GM12878 (cell line): ENCODE results near the gene TRIM37. TPM values are rescaled to one million over a fixed set of nuclear protein-coding genes. Genes with fewer than 3 reads are reported as not detected.

Experiments used
- ATAC-seq: fragments of 200-7000 bp; cut with Tn5 transposase; 3 replicates; pipeline ENCODE4 v1.9.1; 2020; ENCODE audit warnings: mild to moderate bottlenecking, moderate library complexity
- BruUV-seq: library from RNA; stranded (reverse); fragments of 400-500 nt; replicated peaks from 2 replicates; lab custom pipeline; 2021; lab: Mats Ljungman, UMichigan
- CTCF ChIA-PET: fragments of 300-600 bp; sonication (Branson Sonifier 250); formaldehyde crosslinking; extraction: SDS; loops from one replicate; lab custom pipeline; 2021; ENCODE audit warnings: inconsistent platforms; lab: Yijun Ruan, JAX
- POLR2A ChIA-PET: fragments of 350-600 bp; formaldehyde crosslinking; extraction: SDS; loops from one replicate; lab custom pipeline; 2021; ENCODE audit warnings: inconsistent platforms; lab: Charles Lee
- RAD21 ChIA-PET: fragments of 300-600 bp; sonication (Branson Sonifier 250); formaldehyde crosslinking; loops from one replicate; lab custom pipeline; 2023; ENCODE audit warnings: antibody characterized with exemption; ENCODE audit not compliant: unreplicated experiment; lab: Charles Lee
- SMC1A ChIA-PET: fragments of 300-600 bp; sonication (Branson Sonifier 250); formaldehyde crosslinking; loops from one replicate; lab custom pipeline; 2023; ENCODE audit not compliant: unreplicated experiment, uncharacterized antibody; lab: Charles Lee
- DNase-seq: peaks from one replicate; pipeline ENCODE4 v3.0.0-alpha.2; 2011; ENCODE audit warnings: low read depth, low spot score
- FAIRE-seq: peaks from 3 replicates; lab custom pipeline; 2011; peaks lifted over from hg19 to GRCh38; lab: Jason Lieb, UNC
- H2AFZ ChIP-seq: 2 replicates; pipeline ENCODE4 v1.6.0; 2011; ENCODE audit warnings: low read depth, low read length, control low read depth; ENCODE audit not compliant: control insufficient read depth
- H3K27ac ChIP-seq: 2 replicates; pipeline ENCODE4 v1.5.1; 2011; ENCODE audit warnings: control low read depth; ENCODE audit not compliant: control insufficient read depth, insufficient read depth
- H3K27me3 ChIP-seq, 2 experiments: replicated peaks in 1 of 2; 2 replicates each; pipeline versions ENCODE4 v1.6.0 to v1.6.1; 2011; ENCODE audit warnings: low read length in 1 of 2; ENCODE audit not compliant: control insufficient read depth in 2 of 2, insufficient read depth in 2 of 2
- H3K36me3 ChIP-seq, 2 experiments: 2 replicates each; pipeline ENCODE4 v1.5.1; 2011; ENCODE audit warnings: low read length in 1 of 2; ENCODE audit not compliant: control insufficient read depth in 2 of 2, insufficient read depth in 2 of 2
- H3K4me1 ChIP-seq: 2 replicates; pipeline ENCODE4 v1.6.1; 2011; ENCODE audit warnings: mild to moderate bottlenecking, low read length, moderate library complexity, mixed read lengths; ENCODE audit not compliant: control insufficient read depth, insufficient read depth
- H3K4me2 ChIP-seq: 2 replicates; pipeline ENCODE4 v1.6.0; 2011; ENCODE audit warnings: control low read depth; ENCODE audit not compliant: control insufficient read depth, insufficient read depth
- H3K4me3 ChIP-seq: fragments of 200-600 bp; sonication (generic); 2 replicates; pipeline ENCODE4 v1.5.1; 2016
- H3K79me2 ChIP-seq: 2 replicates; pipeline ENCODE4 v1.6.0; 2011; ENCODE audit warnings: low read length; ENCODE audit not compliant: control insufficient read depth, insufficient read depth
- H3K9ac ChIP-seq: 2 replicates; pipeline ENCODE4 v1.8.0; 2011; ENCODE audit warnings: low read length, control low read depth, mixed read lengths; ENCODE audit not compliant: control insufficient read depth, insufficient read depth
- H3K9me3 ChIP-seq: replicated peaks from 3 replicates; pipeline ENCODE4 v1.5.1; 2011; ENCODE audit warnings: mild to moderate bottlenecking, low read length; ENCODE audit not compliant: control insufficient read depth, insufficient read depth
- H4K20me1 ChIP-seq: 2 replicates; pipeline ENCODE4 v1.6.0; 2011; ENCODE audit not compliant: control insufficient read depth, insufficient read depth
- ASH2L ChIP-seq: fragments of 300-600, 200-600 bp; sonication (generic); IDR thresholded peaks from 2 replicates; pipeline ENCODE4 v1.6.1; 2017; ENCODE audit warnings: low read depth, mild to moderate bottlenecking, borderline replicate concordance
- ATF7 ChIP-seq: fragments of 450-650 bp; IDR thresholded peaks from 2 replicates; pipeline ENCODE4 v1.6.1; 2016; ENCODE audit warnings: low read depth, mild to moderate bottlenecking
- BMI1 ChIP-seq: fragments of 450-650 bp; IDR thresholded peaks from 2 replicates; pipeline ENCODE4 v1.6.1; 2016; ENCODE audit warnings: mild to moderate bottlenecking, moderate library complexity, borderline replicate concordance
- CBX3 ChIP-seq: fragments of 200-600 bp; sonication (generic); IDR thresholded peaks from 2 replicates; pipeline ENCODE4 v1.6.1; 2016; ENCODE audit warnings: low read depth, borderline replicate concordance
- JUND ChIP-seq: IDR thresholded peaks from 2 replicates; pipeline ENCODE4 v1.6.1; 2012; ENCODE audit warnings: low read depth, mild to moderate bottlenecking, low read length, improper control_type of control experiment, moderate library complexity
- RFX5 ChIP-seq: IDR thresholded peaks from 2 replicates; pipeline ENCODE4 v1.6.1; 2011; ENCODE audit warnings: low read depth, low read length, improper control_type of control experiment
- SMAD5 ChIP-seq: IDR thresholded peaks from 2 replicates; pipeline ENCODE4 v1.6.1; 2016; ENCODE audit warnings: antibody characterized with exemption, low read depth
- STAT1 ChIP-seq: fragments of 450-650 bp; conservative IDR thresholded peaks from 2 replicates; pipeline ENCODE4 v1.6.1; 2014; ENCODE audit warnings: antibody characterized with exemption, mild to moderate bottlenecking
- STAT3 ChIP-seq: IDR thresholded peaks from 2 replicates; pipeline ENCODE4 v1.6.1; 2011; ENCODE audit warnings: low read depth, low read length, improper control_type of control experiment
- WRNIP1 ChIP-seq: IDR thresholded peaks from 2 replicates; pipeline ENCODE4 v1.6.1; 2011; ENCODE audit warnings: low read depth, low read length, improper control_type of control experiment, borderline replicate concordance
- ZNF24 ChIP-seq: fragments of 450-650 bp; IDR thresholded peaks from 2 replicates; pipeline ENCODE4 v1.6.1; 2017; ENCODE audit warnings: antibody characterized with exemption, mild to moderate bottlenecking
- WGBS: methylation state at CpG from one replicate; pipeline ENCODE4 v1.1.6; 2016; ENCODE audit warnings: low lambda C conversion rate; ENCODE audit not compliant: insufficient replicate concordance, insufficient coverage; ENCODE audit errors: missing lambda C conversion rate; 5-methylcytosine and 5-hydroxymethylcytosine counted together
- in situ Hi-C: fragments of 300-500 bp; cut with MboI; formaldehyde crosslinking; loops from 9 replicates; pipeline ENCODE4 v1.14.3; 2018; ENCODE audit warnings: mixed read lengths
- intact Hi-C: fragments of 100-400 bp; cut with micrococcal nuclease; formaldehyde crosslinking; loops from one replicate; pipeline ENCODE4 v1.14.2; 2022; ENCODE audit not compliant: unreplicated experiment
- polyA plus RNA-seq, 11 experiments: library from polyadenylated mRNA; depleted of rRNA in 4 of 11; unstranded in 6 of 11; stranded (reverse) in 5 of 11; fragments of >200 nt; fragmentation: Nextera tagmentation in 4 of 11; fragmentation: Illumina TruSeq in 1 of 11; extraction: Ambion mirVana in 4 of 11; extraction: Trizol in 1 of 11; gene quantifications; 1 replicate in 1 of 11; 2 replicates in 10 of 11; pipeline versions ENCODE4 v1.2.1 to v1.2.3, GENCODE V29; 2011 to 2016; ENCODE audit warnings: inconsistent platforms in 2 of 11, missing spikeins in 2 of 11, low read depth in 1 of 11
- total RNA-seq, 4 experiments: library from RNA; depleted of rRNA in 3 of 4; stranded (reverse); fragments of >200 nt in 3 of 4; fragmentation: Illumina TruSeq in 1 of 4; extraction: Trizol in 1 of 4; gene quantifications; 2 replicates each; pipeline versions ENCODE4 v1.2.1 to v1.2.3, GENCODE V29; 2013 to 2021
- TF ChIP-seq, protein P1 (sequence below): IDR thresholded peaks from 2 replicates; pipeline ENCODE4 v1.6.1; 2012; ENCODE audit warnings: mild to moderate bottlenecking, low read depth, low read length
- TF ChIP-seq, protein P2 (sequence below): IDR thresholded peaks from 2 replicates; pipeline ENCODE4 v1.6.1; 2011; ENCODE audit warnings: borderline replicate concordance, low read depth, mild to moderate bottlenecking, moderate library complexity, mixed read lengths, low read length; ENCODE audit not compliant: insufficient read depth; ENCODE audit errors: extremely low read length
- TF ChIP-seq, protein P3 (sequence below): fragments of 450-650 bp; formaldehyde crosslinking; IDR thresholded peaks from 2 replicates; pipeline ENCODE4 v1.4.0; 2022; ENCODE audit warnings: mild to moderate bottlenecking, moderate library complexity
- TF ChIP-seq, protein P4 (sequence below): fragments of 450-650 bp; IDR thresholded peaks from 2 replicates; pipeline ENCODE4 v1.6.1; 2017; ENCODE audit warnings: borderline replicate concordance

Gene TRIM37
- total and polyA plus RNA-seq, 10 of the 15 experiments (the other 5 are each of a cell fraction or from before 2014, with no cell fraction given): 4.8 to 20.6 (median 18.1) TPM

DNA sequence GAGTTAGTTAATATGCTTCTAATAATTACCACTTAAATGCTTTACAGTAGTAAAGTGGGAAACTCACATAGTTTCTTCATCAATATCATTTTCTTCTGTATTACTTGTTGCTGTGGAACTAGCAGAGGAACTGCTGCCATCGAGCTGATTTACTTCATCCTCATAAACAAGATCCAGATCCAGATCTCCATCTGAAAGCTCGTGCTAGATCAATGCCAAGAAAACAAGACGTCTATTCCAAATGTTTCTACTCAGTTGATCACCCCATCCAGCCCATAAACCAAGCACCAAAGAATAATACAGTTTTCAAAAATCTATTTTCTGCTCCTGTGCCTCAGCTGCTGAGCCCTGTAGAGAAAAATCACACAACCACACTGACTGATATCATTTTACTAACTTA lies 59.1 kb downstream of the TRIM37 start:
- Histone ChIP-seq H2AFZ (no peak overlapping the region), H3K27me3 (no peaks in the 10 kb centered on the region), H3K27ac (no peak overlapping the region), H3K36me3 (peaks cover 2 to 15% of the 10 kb centered on the region in 2 experiments; a peak in 3 of 4 replicates)
- no peak for ATAC-seq
- WGBS: 100% methylated on average over 3 of the region's 3 CpGs
- no TSS peak for BruUV-seq
- no peak for TF ChIP-seq STAT1
- TF ChIP-seq SMAD5: no peak
- no peak for TF ChIP-seq RFX5
- TF ChIP-seq, protein P1, sequence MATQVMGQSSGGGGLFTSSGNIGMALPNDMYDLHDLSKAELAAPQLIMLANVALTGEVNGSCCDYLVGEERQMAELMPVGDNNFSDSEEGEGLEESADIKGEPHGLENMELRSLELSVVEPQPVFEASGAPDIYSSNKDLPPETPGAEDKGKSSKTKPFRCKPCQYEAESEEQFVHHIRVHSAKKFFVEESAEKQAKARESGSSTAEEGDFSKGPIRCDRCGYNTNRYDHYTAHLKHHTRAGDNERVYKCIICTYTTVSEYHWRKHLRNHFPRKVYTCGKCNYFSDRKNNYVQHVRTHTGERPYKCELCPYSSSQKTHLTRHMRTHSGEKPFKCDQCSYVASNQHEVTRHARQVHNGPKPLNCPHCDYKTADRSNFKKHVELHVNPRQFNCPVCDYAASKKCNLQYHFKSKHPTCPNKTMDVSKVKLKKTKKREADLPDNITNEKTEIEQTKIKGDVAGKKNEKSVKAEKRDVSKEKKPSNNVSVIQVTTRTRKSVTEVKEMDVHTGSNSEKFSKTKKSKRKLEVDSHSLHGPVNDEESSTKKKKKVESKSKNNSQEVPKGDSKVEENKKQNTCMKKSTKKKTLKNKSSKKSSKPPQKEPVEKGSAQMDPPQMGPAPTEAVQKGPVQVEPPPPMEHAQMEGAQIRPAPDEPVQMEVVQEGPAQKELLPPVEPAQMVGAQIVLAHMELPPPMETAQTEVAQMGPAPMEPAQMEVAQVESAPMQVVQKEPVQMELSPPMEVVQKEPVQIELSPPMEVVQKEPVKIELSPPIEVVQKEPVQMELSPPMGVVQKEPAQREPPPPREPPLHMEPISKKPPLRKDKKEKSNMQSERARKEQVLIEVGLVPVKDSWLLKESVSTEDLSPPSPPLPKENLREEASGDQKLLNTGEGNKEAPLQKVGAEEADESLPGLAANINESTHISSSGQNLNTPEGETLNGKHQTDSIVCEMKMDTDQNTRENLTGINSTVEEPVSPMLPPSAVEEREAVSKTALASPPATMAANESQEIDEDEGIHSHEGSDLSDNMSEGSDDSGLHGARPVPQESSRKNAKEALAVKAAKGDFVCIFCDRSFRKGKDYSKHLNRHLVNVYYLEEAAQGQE: no peak
- TF ChIP-seq, protein P2, sequence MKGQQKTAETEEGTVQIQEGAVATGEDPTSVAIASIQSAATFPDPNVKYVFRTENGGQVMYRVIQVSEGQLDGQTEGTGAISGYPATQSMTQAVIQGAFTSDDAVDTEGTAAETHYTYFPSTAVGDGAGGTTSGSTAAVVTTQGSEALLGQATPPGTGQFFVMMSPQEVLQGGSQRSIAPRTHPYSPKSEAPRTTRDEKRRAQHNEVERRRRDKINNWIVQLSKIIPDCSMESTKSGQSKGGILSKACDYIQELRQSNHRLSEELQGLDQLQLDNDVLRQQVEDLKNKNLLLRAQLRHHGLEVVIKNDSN: no peak
- TF ChIP-seq WRNIP1: no peak
- TF ChIP-seq ATF7: no peak
- no peak for TF ChIP-seq ASH2L
- TF ChIP-seq, protein P3, sequence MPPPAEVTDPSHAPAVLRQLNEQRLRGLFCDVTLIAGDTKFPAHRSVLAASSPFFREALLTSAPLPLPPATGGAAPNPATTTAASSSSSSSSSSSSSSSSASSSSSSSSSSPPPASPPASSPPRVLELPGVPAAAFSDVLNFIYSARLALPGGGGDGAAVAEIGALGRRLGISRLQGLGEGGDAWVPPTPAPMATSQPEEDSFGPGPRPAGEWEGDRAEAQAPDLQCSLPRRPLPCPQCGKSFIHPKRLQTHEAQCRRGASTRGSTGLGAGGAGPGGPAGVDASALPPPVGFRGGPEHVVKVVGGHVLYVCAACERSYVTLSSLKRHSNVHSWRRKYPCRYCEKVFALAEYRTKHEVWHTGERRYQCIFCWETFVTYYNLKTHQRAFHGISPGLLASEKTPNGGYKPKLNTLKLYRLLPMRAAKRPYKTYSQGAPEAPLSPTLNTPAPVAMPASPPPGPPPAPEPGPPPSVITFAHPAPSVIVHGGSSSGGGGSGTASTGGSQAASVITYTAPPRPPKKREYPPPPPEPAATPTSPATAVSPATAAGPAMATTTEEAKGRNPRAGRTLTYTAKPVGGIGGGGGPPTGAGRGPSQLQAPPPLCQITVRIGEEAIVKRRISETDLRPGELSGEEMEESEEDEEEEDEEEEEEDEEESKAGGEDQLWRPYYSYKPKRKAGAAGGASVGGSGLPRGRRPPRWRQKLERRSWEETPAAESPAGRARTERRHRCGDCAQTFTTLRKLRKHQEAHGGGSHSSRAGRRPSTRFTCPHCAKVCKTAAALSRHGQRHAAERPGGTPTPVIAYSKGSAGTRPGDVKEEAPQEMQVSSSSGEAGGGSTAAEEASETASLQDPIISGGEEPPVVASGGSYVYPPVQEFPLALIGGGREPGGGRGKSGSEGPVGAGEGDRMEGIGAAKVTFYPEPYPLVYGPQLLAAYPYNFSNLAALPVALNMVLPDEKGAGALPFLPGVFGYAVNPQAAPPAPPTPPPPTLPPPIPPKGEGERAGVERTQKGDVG (CRISPR knock-in tag): no peak
- no peak for TF ChIP-seq BMI1
- no peak for TF ChIP-seq STAT3
- no peak for TF ChIP-seq JUND
- TF ChIP-seq, protein P4, sequence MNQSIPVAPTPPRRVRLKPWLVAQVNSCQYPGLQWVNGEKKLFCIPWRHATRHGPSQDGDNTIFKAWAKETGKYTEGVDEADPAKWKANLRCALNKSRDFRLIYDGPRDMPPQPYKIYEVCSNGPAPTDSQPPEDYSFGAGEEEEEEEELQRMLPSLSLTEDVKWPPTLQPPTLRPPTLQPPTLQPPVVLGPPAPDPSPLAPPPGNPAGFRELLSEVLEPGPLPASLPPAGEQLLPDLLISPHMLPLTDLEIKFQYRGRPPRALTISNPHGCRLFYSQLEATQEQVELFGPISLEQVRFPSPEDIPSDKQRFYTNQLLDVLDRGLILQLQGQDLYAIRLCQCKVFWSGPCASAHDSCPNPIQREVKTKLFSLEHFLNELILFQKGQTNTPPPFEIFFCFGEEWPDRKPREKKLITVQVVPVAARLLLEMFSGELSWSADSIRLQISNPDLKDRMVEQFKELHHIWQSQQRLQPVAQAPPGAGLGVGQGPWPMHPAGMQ: no peak
- TF ChIP-seq ZNF24: no peak
- no peak for TF ChIP-seq CBX3
- TF ChIP-seq, all 136 proteins: peak for 0
- ChIA-PET CTCF (no interaction called here), SMC1A (no interaction called here), RAD21 (no interaction called here), POLR2A (no interaction called here)
- in situ Hi-C loops (no loop called here), intact Hi-C loops (no loop called here)
- Histone ChIP-seq H3K4me2 (no peak overlapping the region), H4K20me1 (no peaks in the 10 kb centered on the region), H3K79me2 (no peaks in the 10 kb centered on the region), H3K9ac (no peak overlapping the region), H3K4me1 (no peaks in the 10 kb centered on the region), H3K9me3 (no peaks in the 10 kb centered on the region), H3K4me3 (no peak overlapping the region)
- DNase-seq: no peak
- FAIRE-seq: no peak
